Psoas muscle (tissue), 8 donors: ENCODE data around the gene MINDY4. TPM values are rescaled to one million over a fixed set of nuclear protein-coding genes. Genes with fewer than 3 reads are reported as not detected.
"Not testable (repeated sequence)": the region's sequence is repeated elsewhere in the genome, so short reads cannot be mapped to it uniquely, and the experiment has no call there.

Experiments used
- ATAC-seq, 4 donors: fragments of 200-7000 bp; cut with Tn5 transposase; one replicate each; pipeline ENCODE4 v1.9.1; 2020; ENCODE audit warnings: moderate library complexity in 3 of 4, mild to moderate bottlenecking in 2 of 4
- DNase-seq, 2 donors: peaks; one replicate each; pipeline ENCODE4 v3.0.0-alpha.2; 2020
- H3K27ac ChIP-seq: fragments of 200-600 bp; one replicate; pipeline ENCODE4 v1.8.0; 2022
- H3K27me3 ChIP-seq, 3 donors: fragments of 200-600 bp in 1 of 3; one replicate each; pipeline versions ENCODE4 v1.6.1 to v1.8.0; 2013 to 2022; ENCODE audit warnings: low read length in 2 of 3, mild to moderate bottlenecking in 2 of 3, moderate library complexity in 1 of 3; ENCODE audit not compliant: insufficient read depth in 3 of 3
- H3K36me3 ChIP-seq, 2 donors: fragments of 200-600 bp in 1 of 2; one replicate each; pipeline versions ENCODE4 v1.6.1 to v1.8.0; 2013 to 2022; ENCODE audit warnings: low read depth in 1 of 2, mild to moderate bottlenecking in 1 of 2, moderate library complexity in 1 of 2; ENCODE audit not compliant: insufficient read depth in 1 of 2
- H3K4me1 ChIP-seq: fragments of 200-600 bp; one replicate; pipeline ENCODE4 v1.8.0; 2022
- H3K4me3 ChIP-seq: fragments of 200-600 bp; one replicate; pipeline ENCODE4 v1.8.0; 2022; ENCODE audit warnings: mild to moderate bottlenecking
- H3K9me3 ChIP-seq: fragments of 200-600 bp; one replicate; pipeline ENCODE4 v1.8.0; 2022
- CTCF ChIP-seq: fragments of 200-600 bp; IDR thresholded peaks from one replicate; pipeline ENCODE4 v1.8.0; 2022; ENCODE audit warnings: antibody characterized with exemption
- WGBS, 3 donors: extraction: QIAGEN DNeasy Blood & Tissue Kit; methylation state at CpG; one replicate each; pipeline versions ENCODE4 v1.1.6 to v1.1.7; 2013; 5-methylcytosine and 5-hydroxymethylcytosine counted together
- intact Hi-C, 2 donors: fragments of 100-400 bp; cut with DNase I; formaldehyde crosslinking; loops; one replicate each; pipeline versions ENCODE4 v1.11.0 to v1.14.2; 2022
- polyA plus RNA-seq, 3 donors: library from polyadenylated mRNA; stranded (reverse); fragments of 200-250 nt; gene quantifications; one replicate each; pipeline ENCODE4 v1.2.3, GENCODE V29; 2013
- total RNA-seq, 4 donors: library from RNA; stranded (reverse); fragmentation: NEBNext Ultra II Directional in 2 of 4; extraction: Animal tissue kit (Norgen Biotek cat#: 25700) in 2 of 4; gene quantifications; one replicate each; pipeline versions ENCODE4 v1.2.1 to v1.2.4, GENCODE V29; 2021 to 2023
- donor health status: healthy with polysubstance abuse.
- donor health status: DM: no; HTN: no; CAD: no; lungs with moderate emphysema.
- donor health status: Bipolar disorder and iron deficiency.
- donor health status: healthy.
- donor health status: DM: yes; HTN: yes; CAD: no.
- donor health status: DM: no; HTN: no; CAD: no.
- donor health status: DM: no; HTN: no; CAD: no.
- donor health status: DM: yes; HTN: yes; CAD: no.

MINDY4 gene
- total and polyA plus RNA-seq, 7 donors = 0.86 to 3.5 (median 1.5) TPM

GRCh38 chr7:30831227-30831626, 60.0 kb downstream of the MINDY4 start:
- TF ChIP-seq CTCF = no peak
- DNase-seq (no peak), ATAC-seq (no peak)
- no peaks in the 10 kb centered on the region for H3K27me3 ChIP-seq
- 87 to 93% (median 92%) methylated on average over 2 of the region's 2 CpGs for whole genome bisulfite sequencing, 3 donors
- no peak overlapping the region for H3K4me3 ChIP-seq
- H3K4me1 ChIP-seq = no peaks in the 10 kb centered on the region
- H3K36me3 ChIP-seq = no peaks in the 10 kb centered on the region
- H3K27ac ChIP-seq = no peak overlapping the region
- H3K9me3 ChIP-seq = peaks cover 4% of the 10 kb centered on the region
- intact Hi-C loops = no loop called here

- H3K27me3 ChIP-seq = no peaks in the 10 kb centered on the region
- intact Hi-C loops = no loop called here
- no peak for TF ChIP-seq CTCF
- DNase-seq (no peak), ATAC-seq (no peak)
- 94 to 97% (median 96%) methylated on average over 5 of the region's 5 CpGs for WGBS, 3 donors
- H3K9me3 ChIP-seq = peaks cover 4% of the 10 kb centered on the region
- no peak overlapping the region for H3K4me3 ChIP-seq
- H3K4me1 ChIP-seq = no peaks in the 10 kb centered on the region
- no peaks in the 10 kb centered on the region for H3K36me3 ChIP-seq
- no peak overlapping the region for H3K27ac ChIP-seq
Measured at GRCh38 chr7:30831936-30832335, 60.7 kb downstream of the MINDY4 start.

- H3K36me3 ChIP-seq, ATAC-seq, DNase-seq, intact Hi-C loops, H3K4me1 ChIP-seq, H3K27me3 ChIP-seq, H3K27ac ChIP-seq, H3K9me3 ChIP-seq, H3K4me3 ChIP-seq: not testable (repeated sequence)
- WGBS, 3 donors = 86 to 97% (median 89%) methylated on average over 5 to 6 of the region's 6 CpGs
Measured at GRCh38 chr7:30834017-30834674, 62.9 kb downstream of the MINDY4 start.

- Histone ChIP-seq H3K4me1 (no peaks in the 10 kb centered on the region), H3K27me3 (no peaks in the 10 kb centered on the region), H3K36me3 (no peaks in the 10 kb centered on the region), H3K9me3 (peaks cover 4% of the 10 kb centered on the region), H3K4me3 (no peak overlapping the region), H3K27ac (no peak overlapping the region)
- ATAC-seq (no peak), DNase-seq (no peak)
- intact Hi-C loops = no loop called here
- 95% methylated on average over 6 of the region's 6 CpGs for WGBS, 3 donors
- TF ChIP-seq CTCF = no peak
Measured at GRCh38 chr7:30835396-30835915, 64.2 kb downstream of the MINDY4 start.

GRCh38 chr7:30836991-30837390, 65.8 kb downstream of the MINDY4 start:
- TF ChIP-seq CTCF = no peak
- Histone ChIP-seq H3K9me3 (peaks cover 4% of the 10 kb centered on the region), H3K27ac (no peak overlapping the region), H3K4me3 (no peak overlapping the region), H3K27me3 (no peaks in the 10 kb centered on the region), H3K4me1 (no peaks in the 10 kb centered on the region), H3K36me3 (no peaks in the 10 kb centered on the region)
- no peak for DNase-seq
- intact Hi-C loops = no loop called here
- ATAC-seq = no peak
- 72 to 77% (median 75%) methylated on average over 7 of the region's 7 CpGs for WGBS, 3 donors
